Mesodermal cell (in vitro differentiated cells): ENCODE measurements around the gene CLEC18A.
"Not testable (repeated sequence)": the region's sequence is repeated elsewhere in the genome, so short reads cannot be mapped to it uniquely, and the experiment has no call there.

ENCODE experiments used
- H3K27ac ChIP-seq: 2 replicates; pipeline ENCODE4 v1.7.0; 2013; ENCODE audit warnings: mild to moderate bottlenecking, low read depth, low read length, moderate library complexity; ENCODE audit not compliant: severe bottlenecking
- H3K36me3 ChIP-seq: 2 replicates; pipeline ENCODE4 v1.7.1; 2013; ENCODE audit warnings: mild to moderate bottlenecking, low read length, moderate library complexity; ENCODE audit not compliant: control insufficient read depth, insufficient read depth
- H3K4me1 ChIP-seq: one replicate; pipeline ENCODE4 v1.7.1; 2013; ENCODE audit warnings: mild to moderate bottlenecking, low read length; ENCODE audit not compliant: insufficient read depth, control insufficient read depth, poor library complexity, severe bottlenecking
- H3K4me3 ChIP-seq: 2 replicates; pipeline ENCODE4 v1.7.0; 2013; ENCODE audit warnings: low read length, control low read depth, mild to moderate bottlenecking; ENCODE audit not compliant: insufficient read depth, poor library complexity, severe bottlenecking; ENCODE audit errors: extremely low read depth
- H3K9me3 ChIP-seq: 2 replicates; pipeline ENCODE4 v1.7.1; 2013; ENCODE audit warnings: mild to moderate bottlenecking, low read length, moderate library complexity; ENCODE audit not compliant: control insufficient read depth
- WGBS, 2 experiments: methylation state at CpG; one replicate each; pipeline ENCODE4 v1.1.5; 2013; ENCODE audit warnings: missing lambda C conversion rate in 2 of 2; ENCODE audit not compliant: insufficient coverage in 2 of 2; 5-methylcytosine and 5-hydroxymethylcytosine counted together

CLEC18A gene

DNA sequence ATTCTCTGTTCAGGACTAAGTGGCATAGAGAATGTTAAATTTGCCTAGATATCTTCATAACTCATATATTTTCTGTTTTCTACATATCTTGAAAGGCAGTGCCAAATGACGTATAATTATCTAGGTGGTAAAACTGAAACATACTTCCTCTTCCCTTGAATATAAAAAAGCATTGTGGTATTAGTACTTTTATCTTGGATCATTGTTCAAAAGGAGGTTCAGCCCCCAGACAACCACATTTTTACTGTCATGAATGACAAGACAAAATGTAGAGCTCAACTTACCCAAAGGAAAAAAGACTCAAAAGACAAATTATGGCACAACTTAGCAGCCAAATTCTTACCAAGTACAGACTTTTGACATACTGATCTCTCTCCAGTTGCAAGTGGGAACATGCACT lies 34.1 kb downstream of the CLEC18A start:
- H3K4me1 ChIP-seq, H3K36me3 ChIP-seq, H3K9me3 ChIP-seq, H3K27ac ChIP-seq, H3K4me3 ChIP-seq: not testable (repeated sequence)
- WGBS, 2 experiments = no CpG with 5 or more reads among the region's 1 CpG

GRCh38 chr16:69997956-69998355 lies 46.8 kb downstream of the CLEC18A start:
- not testable (repeated sequence) for H3K27ac ChIP-seq
- 86 to 100% methylated on average over 1 of the region's 3 CpGs for WGBS, 2 experiments

DNA sequence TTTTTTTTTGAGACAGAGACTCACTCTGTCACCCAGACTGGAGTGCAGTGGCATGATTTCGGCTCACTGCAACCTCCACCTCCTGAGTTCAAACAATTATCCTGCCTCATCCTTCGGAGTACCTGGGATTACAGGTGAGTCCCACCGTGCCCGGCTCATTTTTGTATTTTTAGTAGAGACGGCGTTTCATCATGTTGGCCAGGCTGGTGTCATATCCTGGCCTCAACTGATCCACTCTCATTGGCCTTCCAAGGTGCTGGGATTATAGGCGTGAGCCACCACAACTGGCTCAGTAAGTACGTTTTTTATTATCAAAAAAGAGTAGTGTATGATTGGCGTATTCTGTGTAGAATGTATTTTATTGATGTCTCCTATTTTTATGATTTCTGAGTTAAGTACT lies 48.7 kb downstream of the CLEC18A start:
- H3K36me3 ChIP-seq, H3K9me3 ChIP-seq, H3K4me1 ChIP-seq, H3K27ac ChIP-seq, H3K4me3 ChIP-seq: not testable (repeated sequence)
- WGBS, 2 experiments = 93 to 100% methylated on average over 3 to 6 of the region's 9 CpGs

More at GRCh38 chr16:69997956-69998355, 46.8 kb downstream of the CLEC18A start:
- not testable (repeated sequence) for H3K4me3 ChIP-seq, H3K4me1 ChIP-seq, H3K36me3 ChIP-seq, H3K9me3 ChIP-seq

DNA sequence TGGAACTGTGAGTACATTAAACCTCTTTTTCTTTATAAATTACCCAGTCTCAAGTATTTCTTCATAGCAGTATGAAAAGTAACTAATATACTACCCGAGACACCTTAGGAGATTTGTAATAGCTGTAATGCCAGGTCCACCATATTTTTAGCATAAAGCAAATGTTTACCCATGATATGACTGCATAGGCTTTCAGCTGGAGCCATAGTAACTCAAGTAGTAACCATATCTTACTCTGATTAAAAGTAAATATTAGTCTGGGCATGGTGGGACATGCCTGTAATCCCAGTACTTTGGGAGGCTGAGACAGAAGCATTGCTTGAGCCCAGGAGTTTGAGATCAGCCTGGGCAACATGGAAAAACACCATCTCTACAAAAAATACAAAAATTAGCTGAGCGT lies 52.4 kb downstream of the CLEC18A start:
- H3K27ac ChIP-seq, H3K4me1 ChIP-seq, H3K4me3 ChIP-seq, H3K36me3 ChIP-seq, H3K9me3 ChIP-seq: not testable (repeated sequence)
- no CpG with 5 or more reads among the region's 2 CpGs for whole genome bisulfite sequencing, 2 experiments

- not testable (repeated sequence) for H3K9me3 ChIP-seq, H3K27ac ChIP-seq, H3K4me1 ChIP-seq, H3K4me3 ChIP-seq, H3K36me3 ChIP-seq
- 100% methylated on average over 1 of the region's 3 CpGs for WGBS, 2 experiments
Measured at GRCh38 chr16:70008604-70009003, 57.5 kb downstream of the CLEC18A start.

DNA sequence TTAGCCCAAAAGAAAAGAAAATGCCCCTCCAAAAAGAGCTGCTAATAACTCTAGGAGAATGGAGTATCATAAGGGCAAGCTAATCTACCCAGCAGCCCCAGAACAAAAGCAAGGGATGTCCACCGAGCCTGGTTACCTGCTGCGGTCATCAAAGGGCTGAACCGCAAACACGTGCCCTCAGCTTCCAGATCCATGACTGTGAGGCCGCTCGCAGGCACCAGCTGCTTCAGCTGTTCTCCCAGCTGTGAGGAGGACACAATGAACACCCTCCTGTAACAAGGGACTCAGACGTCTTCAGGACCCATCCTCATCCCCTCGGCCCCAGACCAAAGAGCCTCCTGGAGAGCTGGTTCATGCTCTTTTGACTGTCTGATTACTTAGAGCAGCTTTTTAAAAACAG lies 59.5 kb downstream of the CLEC18A start:
- H3K36me3 ChIP-seq = peaks cover 10% of the 10 kb centered on the region
- H3K4me1 ChIP-seq, H3K9me3 ChIP-seq, H3K27ac ChIP-seq, H3K4me3 ChIP-seq: not testable (repeated sequence)
- WGBS, 2 experiments = 96 to 100% methylated on average over 3 to 6 of the region's 8 CpGs

GRCh38 chr16:70011120-70011519 lies 60.0 kb downstream of the CLEC18A start:
- H3K27ac ChIP-seq, H3K4me1 ChIP-seq, H3K4me3 ChIP-seq, H3K9me3 ChIP-seq: not testable (repeated sequence)
- WGBS, 2 experiments = 92% methylated on average over 2 to 3 of the region's 11 CpGs
- peaks cover 10% of the 10 kb centered on the region for H3K36me3 ChIP-seq

- H3K4me3 ChIP-seq, H3K9me3 ChIP-seq, H3K27ac ChIP-seq: not testable (repeated sequence)
- H3K4me1 ChIP-seq = peaks cover 12% of the 10 kb centered on the region
- peaks cover 10% of the 10 kb centered on the region for H3K36me3 ChIP-seq
- WGBS, 2 experiments = 97 to 100% methylated on average over 11 of the region's 11 CpGs
Measured at GRCh38 chr16:70012354-70012753, 61.2 kb downstream of the CLEC18A start.

DNA sequence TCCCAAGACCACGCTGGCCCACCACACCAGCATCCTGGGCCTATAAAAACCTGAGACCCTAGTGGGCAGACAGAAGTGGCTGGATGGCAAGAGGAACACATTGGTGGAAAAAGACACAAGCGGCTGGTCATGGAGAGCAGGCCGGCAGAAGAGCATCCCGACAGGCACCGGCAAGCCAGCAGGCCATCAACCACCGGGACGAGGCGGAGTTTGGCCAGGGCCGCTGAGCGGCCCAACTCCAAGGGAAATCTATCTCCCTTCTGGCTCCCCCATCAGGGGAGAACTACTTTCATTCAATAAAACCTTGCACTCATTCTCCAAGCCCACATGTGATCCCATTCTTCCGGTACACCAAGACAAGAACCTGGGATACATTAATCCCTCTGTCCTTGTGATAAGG lies 61.8 kb downstream of the CLEC18A start:
- 82 to 90% methylated on average over 5 to 9 of the region's 11 CpGs for WGBS, 2 experiments

More for the DNA sequence above, 61.8 kb downstream of the CLEC18A start:
- not testable (repeated sequence) for H3K4me3 ChIP-seq, H3K9me3 ChIP-seq, H3K27ac ChIP-seq
- Histone ChIP-seq H3K4me1 (peaks cover 12% of the 10 kb centered on the region), H3K36me3 (peaks cover 13% of the 10 kb centered on the region)
